GM19351 (cell line): ENCODE results near the gene CDK6.

Experiments used
- ATAC-seq: cut with Tn5 transposase; IDR thresholded peaks from one replicate; pipeline ENCODE4 v1.9.1; 2021; ENCODE audit warnings: mild to moderate bottlenecking, moderate library complexity; ENCODE audit not compliant: unreplicated experiment

CDK6 gene

GRCh38 chr7:92715963-92716362 is 120.4 kb downstream of the CDK6 start:
- ATAC-seq, result no peak

DNA sequence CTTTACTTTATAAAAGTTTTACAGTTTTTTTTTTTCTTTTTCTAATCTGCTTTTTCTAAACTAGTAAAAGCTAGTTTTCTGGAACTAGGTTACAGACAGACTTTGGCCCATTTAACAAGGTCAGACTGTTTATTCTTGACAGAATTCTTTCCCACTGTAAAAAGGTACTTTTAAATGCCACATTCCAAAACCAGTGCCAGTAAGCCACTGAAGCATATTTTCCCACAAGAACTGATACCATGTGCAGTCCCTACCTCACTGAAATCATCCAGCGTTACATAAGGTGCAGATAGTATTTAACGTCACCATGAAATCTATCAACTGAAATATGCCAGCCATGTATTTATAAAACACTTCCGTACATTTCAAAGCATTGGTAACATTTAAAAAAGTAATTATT is 121.6 kb downstream of the CDK6 start:
- ATAC-seq, result no peak

- ATAC-seq, result no peak
Observed at GRCh38 chr7:92714280-92714679, 122.1 kb downstream of the CDK6 start.

DNA sequence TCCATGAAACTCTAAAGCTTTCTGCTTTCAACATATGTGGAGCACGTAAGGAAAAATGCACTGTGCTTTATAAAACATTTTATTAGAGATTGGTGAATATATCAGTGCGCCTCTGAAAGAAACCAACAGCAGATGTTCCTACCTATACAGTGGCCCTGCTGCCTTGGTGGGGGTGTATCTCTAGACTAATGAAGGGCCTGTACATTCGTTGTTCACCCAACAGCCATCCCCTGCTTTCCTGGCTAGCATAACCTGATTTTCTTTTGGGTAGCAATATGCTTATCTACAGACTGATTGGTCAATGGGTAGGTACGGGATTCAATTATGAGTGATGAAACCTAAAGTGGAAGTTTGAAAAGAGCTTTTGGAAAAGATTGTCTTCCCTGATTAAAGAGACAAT is 126.5 kb downstream of the CDK6 start:
- no peak for ATAC-seq

- ATAC-seq, result no peak
Observed at GRCh38 chr7:92709150-92709549, 127.2 kb downstream of the CDK6 start.

GRCh38 chr7:92708111-92709042 is 128.0 kb downstream of the CDK6 start:
- no peak for ATAC-seq

DNA sequence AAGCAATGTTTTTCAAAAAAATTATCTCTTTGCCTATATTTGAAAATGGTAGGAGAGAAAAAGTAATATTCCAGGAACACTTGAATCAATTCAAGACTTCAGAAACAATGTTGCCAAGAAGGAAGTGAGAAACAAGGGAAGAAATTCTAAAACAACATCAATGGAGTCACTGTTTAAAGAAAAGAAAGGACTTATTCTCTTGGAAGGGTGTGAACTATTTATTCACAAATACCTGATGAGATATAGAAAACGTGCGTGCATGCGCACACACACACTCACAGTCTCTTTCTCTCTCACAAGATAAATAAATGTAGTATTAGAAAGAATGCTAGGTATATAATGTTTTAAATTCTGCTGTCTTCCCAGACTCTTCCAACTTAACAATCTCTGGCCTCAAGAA is 128.9 kb downstream of the CDK6 start:
- no peak for ATAC-seq

DNA sequence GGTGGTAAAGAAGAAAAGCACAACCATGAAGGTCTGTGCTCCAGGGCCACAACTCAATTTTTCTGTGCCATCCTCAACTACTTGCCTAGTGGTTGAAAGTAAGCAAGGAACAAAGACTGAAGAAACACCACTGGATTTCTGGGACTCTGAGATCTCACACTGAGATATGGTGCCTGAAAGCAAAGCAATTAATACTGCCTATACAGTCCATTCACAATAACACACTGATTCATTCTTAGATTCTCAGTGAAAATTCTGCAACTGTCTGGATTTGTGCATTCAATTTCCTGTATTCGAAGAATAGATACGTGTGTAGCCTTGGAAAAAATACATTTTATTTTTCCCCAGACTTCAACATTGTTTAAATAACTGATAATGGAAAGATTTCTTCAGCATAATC is 129.8 kb downstream of the CDK6 start:
- no peak for ATAC-seq

DNA sequence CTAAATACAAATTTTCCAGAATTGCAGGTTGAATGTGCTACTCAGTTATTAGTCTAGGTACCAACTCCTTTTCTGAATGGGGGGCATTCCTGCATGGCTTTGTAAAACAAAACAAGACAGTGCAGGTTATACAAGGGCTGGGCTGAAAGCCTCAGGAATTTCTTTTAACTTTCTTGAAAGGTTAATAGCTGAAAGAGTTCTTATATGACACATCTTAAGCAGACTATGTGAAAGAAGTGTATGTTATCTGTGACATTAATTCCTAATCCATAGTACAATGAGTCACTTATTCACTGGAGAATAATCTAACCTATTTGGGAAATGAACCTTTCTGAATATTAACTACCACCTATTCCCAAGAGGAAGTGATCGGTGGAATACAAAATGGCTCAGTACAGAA is 130.5 kb downstream of the CDK6 start:
- ATAC-seq, result no peak

- ATAC-seq, result no peak
Observed at GRCh38 chr7:92704858-92705257, 131.5 kb downstream of the CDK6 start.

DNA sequence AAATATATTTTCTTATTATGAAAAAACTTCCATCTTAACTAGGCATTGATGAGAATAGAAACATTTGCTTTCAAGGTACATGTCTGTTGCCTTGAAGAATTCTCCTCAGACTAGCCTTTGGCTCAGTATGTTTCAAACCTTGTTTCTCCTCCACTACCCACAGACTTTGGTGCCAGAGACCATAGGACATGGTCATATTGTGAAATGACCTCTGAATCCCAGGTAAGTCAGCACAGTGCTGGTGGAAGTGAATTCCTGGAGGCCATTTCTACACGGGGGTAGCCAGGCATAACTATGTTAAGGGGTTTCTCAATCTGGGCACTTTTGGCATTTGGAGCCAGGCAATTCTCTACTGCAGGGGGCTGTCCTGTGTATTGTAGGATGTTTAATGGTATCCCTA is 133.8 kb downstream of the CDK6 start:
- ATAC-seq, result no peak

- no peak for ATAC-seq
Observed at GRCh38 chr7:92699966-92700514, 136.3 kb downstream of the CDK6 start.

GRCh38 chr7:92699560-92699959 is 136.8 kb downstream of the CDK6 start:
- no peak for ATAC-seq

- ATAC-seq, result no peak
Observed at GRCh38 chr7:92698237-92698841, 138.0 kb downstream of the CDK6 start.

DNA sequence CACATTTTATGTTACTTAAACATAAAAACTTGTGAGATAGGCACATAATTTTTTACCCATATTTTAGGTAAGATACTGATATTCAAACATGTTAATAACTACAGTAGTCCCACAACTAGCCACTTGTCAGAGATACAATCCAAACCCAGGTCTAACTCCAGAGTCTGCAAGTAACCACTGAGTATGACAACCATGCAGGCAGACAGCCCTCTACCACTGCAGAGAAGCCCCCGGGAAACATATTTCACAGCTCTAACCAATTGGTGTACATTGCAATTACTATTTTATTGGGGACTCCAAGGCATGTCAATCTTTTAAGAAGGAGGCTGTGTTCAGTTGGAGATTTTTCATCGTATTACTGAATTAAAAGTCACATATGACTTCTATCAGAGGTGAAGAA is 139.0 kb downstream of the CDK6 start:
- ATAC-seq, result no peak

- ATAC-seq, result no peak
Observed at GRCh38 chr7:92697012-92697411, 139.4 kb downstream of the CDK6 start.

GRCh38 chr7:92696584-92696983 is 139.8 kb downstream of the CDK6 start:
- ATAC-seq, result no peak

GRCh38 chr7:92695308-92696261 is 140.8 kb downstream of the CDK6 start:
- ATAC-seq, result no peak

- no peak for ATAC-seq
Observed at GRCh38 chr7:92694211-92694610, 142.2 kb downstream of the CDK6 start.

DNA sequence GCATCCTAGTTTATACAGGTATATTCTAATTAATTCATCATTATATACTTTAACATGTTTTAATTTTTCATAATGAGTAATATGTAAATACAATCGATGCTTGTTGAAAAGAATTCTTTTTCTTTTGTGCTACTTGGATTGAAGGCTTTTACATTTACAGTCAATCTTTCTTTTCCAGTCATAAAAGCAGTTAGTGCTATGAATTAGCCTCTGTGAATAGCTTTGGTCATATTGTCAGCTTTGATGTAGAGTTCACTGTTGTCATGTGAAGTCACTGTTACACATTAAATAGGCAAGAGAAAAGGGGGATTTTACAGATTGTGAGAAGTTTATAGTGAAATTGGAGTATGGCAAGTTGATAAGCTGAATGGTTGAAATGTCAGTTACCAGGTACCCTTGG is 142.9 kb downstream of the CDK6 start:
- ATAC-seq, result no peak

- ATAC-seq, result peak; percentile 97
Observed at GRCh38 chr7:92691578-92691977, 144.8 kb downstream of the CDK6 start.
